GM19324 (cell line): ENCODE results near the gene PDSS2.

ENCODE experiments used
- ATAC-seq: cut with Tn5 transposase; IDR thresholded peaks from one replicate; pipeline ENCODE4 v1.9.1; 2021; ENCODE audit warnings: mild to moderate bottlenecking, moderate library complexity; ENCODE audit not compliant: unreplicated experiment, low FRiP score

The PDSS2 gene

GRCh38 chr6:107105511-107106116 is 353.8 kb downstream of the PDSS2 start:
- no peak for ATAC-seq

DNA sequence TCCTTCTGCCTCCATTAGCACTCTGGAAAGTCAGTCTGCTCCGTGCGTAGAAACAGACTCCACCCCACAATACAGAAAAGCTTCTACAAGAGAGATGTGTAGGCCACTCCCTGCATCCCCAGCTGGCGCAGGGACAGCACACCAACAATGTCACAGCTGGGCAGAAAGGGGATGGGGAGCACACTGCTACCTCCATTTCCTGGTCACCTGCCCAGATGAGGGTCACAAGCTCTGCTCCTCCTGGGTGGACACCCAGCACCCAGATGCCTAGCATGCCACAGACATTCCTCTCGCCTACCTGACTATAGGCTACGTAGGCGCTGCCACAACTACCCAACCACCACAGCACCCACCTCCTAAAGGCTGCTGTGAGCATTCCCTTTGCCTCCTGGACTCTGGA is 356.3 kb downstream of the PDSS2 start:
- ATAC-seq = no peak
